IMR-90 (cell line): ENCODE data around the gene MEGF8. TPM values are rescaled to one million over a fixed set of nuclear protein-coding genes. Genes with fewer than 3 reads are reported as not detected.

Experiments
- ATAC-seq: fragments of 200-7000 bp; cut with Tn5 transposase; 2 replicates; pipeline ENCODE4 v1.9.1; 2020; ENCODE audit warnings: low read depth, mild to moderate bottlenecking, moderate library complexity
- BruUV-seq: library from RNA; stranded (reverse); fragments of 400-500 nt; replicated peaks from 2 replicates; lab custom pipeline; 2021; lab: Mats Ljungman, UMichigan
- CTCF ChIA-PET: fragments of 300-600 bp; formaldehyde crosslinking; extraction: SDS; loops from one replicate; lab custom pipeline; 2021; ENCODE audit warnings: antibody characterized with exemption; lab: Yijun Ruan, JAX
- POLR2A ChIA-PET: fragments of 300-600 bp; sonication (Branson Sonifier 250); formaldehyde crosslinking; loops from one replicate; lab custom pipeline; 2022; ENCODE audit warnings: antibody characterized with exemption; ENCODE audit not compliant: unreplicated experiment; lab: Charles Lee
- DNase-seq: peaks from one replicate; pipeline ENCODE4 v3.0.0; 2013
- H2AFZ ChIP-seq: replicated peaks from 2 replicates; pipeline ENCODE3; 2013; ENCODE audit warnings: low read length, mild to moderate bottlenecking; ENCODE audit not compliant: poor library complexity
- H2AK5ac ChIP-seq: 2 replicates; pipeline ENCODE4 v1.6.1; 2013; ENCODE audit warnings: low read depth, low read length, inconsistent platforms
- H2AK9ac ChIP-seq: replicated peaks from 2 replicates; pipeline ENCODE3; 2013; ENCODE audit warnings: mild to moderate bottlenecking, low read depth, low read length, moderate library complexity; ENCODE audit not compliant: poor library complexity
- H2BK120ac ChIP-seq: 2 replicates; pipeline ENCODE4 v1.6.1; 2013; ENCODE audit warnings: low read depth, low read length, inconsistent platforms
- H2BK15ac ChIP-seq: 3 replicates; pipeline ENCODE4 v1.6.1; 2013; ENCODE audit warnings: low read depth, low read length, inconsistent platforms
- H2BK20ac ChIP-seq: 2 replicates; pipeline ENCODE4 v1.6.1; 2013; ENCODE audit warnings: low read depth, mild to moderate bottlenecking, inconsistent platforms, low read length, moderate library complexity
- H2BK5ac ChIP-seq: 2 replicates; pipeline ENCODE4 v1.6.1; 2013; ENCODE audit warnings: mild to moderate bottlenecking, low read depth, low read length, inconsistent platforms; ENCODE audit not compliant: poor library complexity, severe bottlenecking
- H3K14ac ChIP-seq: replicated peaks from 2 replicates; pipeline ENCODE4 v1.6.1; 2013; ENCODE audit warnings: low read depth, low read length, inconsistent platforms
- H3K18ac ChIP-seq: 2 replicates; pipeline ENCODE4 v1.6.1; 2013; ENCODE audit warnings: low read depth, low read length, control low read depth
- H3K23ac ChIP-seq: 2 replicates; pipeline ENCODE4 v1.6.1; 2013; ENCODE audit warnings: low read depth, low read length, inconsistent platforms
- H3K27ac ChIP-seq: 2 replicates; pipeline ENCODE4 v1.5.1; 2013; ENCODE audit warnings: mild to moderate bottlenecking, control low read depth, low read length; ENCODE audit not compliant: insufficient read depth
- H3K27me3 ChIP-seq: 2 replicates; pipeline ENCODE4 v1.6.1; 2013; ENCODE audit warnings: low read length; ENCODE audit not compliant: control insufficient read depth, insufficient read depth
- H3K36me3 ChIP-seq: 2 replicates; pipeline ENCODE4 v1.6.1; 2013; ENCODE audit warnings: low read length, mixed read lengths; ENCODE audit not compliant: control insufficient read depth, insufficient read depth
- H3K4ac ChIP-seq: 2 replicates; pipeline ENCODE4 v1.6.1; 2013; ENCODE audit warnings: low read depth, low read length, inconsistent platforms
- H3K4me1 ChIP-seq: 2 replicates; pipeline ENCODE4 v1.6.1; 2013; ENCODE audit warnings: low read length, mixed read lengths; ENCODE audit not compliant: control insufficient read depth, insufficient read depth
- H3K4me2 ChIP-seq: 2 replicates; pipeline ENCODE4 v1.6.1; 2013; ENCODE audit warnings: low read depth, mild to moderate bottlenecking, control low read depth, low read length, moderate library complexity
- H3K4me3 ChIP-seq: 2 replicates; pipeline ENCODE4 v1.5.1; 2013; ENCODE audit warnings: low read depth, mild to moderate bottlenecking, control low read depth, low read length, moderate library complexity; ENCODE audit not compliant: insufficient read depth
- H3K56ac ChIP-seq: 2 replicates; pipeline ENCODE4 v1.6.1; 2013; ENCODE audit warnings: low read length, inconsistent platforms; ENCODE audit not compliant: insufficient read depth; ENCODE audit errors: extremely low read depth
- H3K79me1 ChIP-seq, 2 experiments: 2 replicates each; pipeline ENCODE4 v1.6.1; 2013; ENCODE audit warnings: low read length in 2 of 2, inconsistent platforms in 1 of 2, low read depth in 1 of 2
- H3K9ac ChIP-seq: 2 replicates; pipeline ENCODE4 v1.6.1; 2013; ENCODE audit warnings: low read depth, low read length, control low read depth
- H3K9me1 ChIP-seq: 2 replicates; pipeline ENCODE4 v1.6.1; 2013; ENCODE audit warnings: low read length, inconsistent platforms; ENCODE audit not compliant: insufficient read depth
- H3K9me3 ChIP-seq: 2 replicates; pipeline ENCODE4 v1.6.1; 2013; ENCODE audit warnings: low read length; ENCODE audit not compliant: control insufficient read depth, insufficient read depth
- H4K20me1 ChIP-seq: 2 replicates; pipeline ENCODE4 v1.6.1; 2013; ENCODE audit warnings: low read length, inconsistent platforms; ENCODE audit not compliant: insufficient read depth
- H4K5ac ChIP-seq: 2 replicates; pipeline ENCODE4 v1.6.1; 2013; ENCODE audit warnings: mild to moderate bottlenecking, low read depth, low read length, control low read depth
- H4K8ac ChIP-seq, 2 experiments: 2 replicates each; pipeline ENCODE4 v1.6.1; 2013; ENCODE audit warnings: low read depth in 2 of 2, low read length in 2 of 2, control low read depth in 1 of 2, inconsistent platforms in 1 of 2
- H4K91ac ChIP-seq: 2 replicates; pipeline ENCODE4 v1.6.1; 2013; ENCODE audit warnings: low read depth, low read length, inconsistent platforms; ENCODE audit not compliant: insufficient read depth
- BHLHE40 ChIP-seq: fragments of 150-350 bp; IDR thresholded peaks from 2 replicates; pipeline ENCODE4 v1.6.1; 2016; ENCODE audit warnings: mild to moderate bottlenecking, low read depth, low read length
- CEBPB ChIP-seq: IDR thresholded peaks from 2 replicates; pipeline ENCODE4 v1.6.1; 2012; ENCODE audit warnings: low read depth, low read length, improper control_type of control experiment
- CHD1 ChIP-seq: IDR thresholded peaks from 2 replicates; pipeline ENCODE4 v1.6.1; 2012; ENCODE audit warnings: low read depth, low read length, improper control_type of control experiment
- FOS ChIP-seq: fragments of 150-350 bp; IDR thresholded peaks from 2 replicates; pipeline ENCODE4 v1.6.1; 2016; ENCODE audit warnings: low read depth, low read length
- MAFK ChIP-seq: IDR thresholded peaks from 2 replicates; pipeline ENCODE4 v1.6.1; 2012; ENCODE audit warnings: low read depth, low read length, improper control_type of control experiment
- MAZ ChIP-seq: IDR thresholded peaks from 2 replicates; pipeline ENCODE4 v1.6.1; 2012; ENCODE audit warnings: low read depth, mild to moderate bottlenecking, low read length, improper control_type of control experiment, moderate library complexity, borderline replicate concordance
- MXI1 ChIP-seq: IDR thresholded peaks from 2 replicates; pipeline ENCODE4 v1.6.1; 2012; ENCODE audit warnings: low read depth, mild to moderate bottlenecking, low read length, moderate library complexity, borderline replicate concordance
- NFE2L2 ChIP-seq: fragments of 150-350 bp; IDR thresholded peaks from 2 replicates; pipeline ENCODE4 v1.6.1; 2016; ENCODE audit warnings: low read depth, mild to moderate bottlenecking, low read length
- POLR2A ChIP-seq: IDR thresholded peaks from 2 replicates; pipeline ENCODE4 v1.6.1; 2012; ENCODE audit warnings: mild to moderate bottlenecking, low read depth, low read length
- RCOR1 ChIP-seq: IDR thresholded peaks from 2 replicates; pipeline ENCODE4 v1.6.1; 2012; ENCODE audit warnings: mild to moderate bottlenecking, low read length, improper control_type of control experiment; ENCODE audit not compliant: insufficient replicate concordance
- whole genome bisulfite sequencing, 2 experiments: methylation state at CpG; one replicate each; pipeline versions ENCODE4 v1.1.5 to v1.1.7; 2013; ENCODE audit warnings: missing lambda C conversion rate in 2 of 2; ENCODE audit not compliant: insufficient read length in 1 of 2; ENCODE audit errors: extremely low coverage in 2 of 2; 5-methylcytosine and 5-hydroxymethylcytosine counted together
- dilution Hi-C: fragments of 300-500 bp; cut with HindIII; formaldehyde crosslinking; loops from one replicate; pipeline ENCODE4 v1.14.3; 2018; ENCODE audit warnings: low sequenced_read_pairs; ENCODE audit not compliant: unreplicated experiment
- in situ Hi-C: fragments of 300-500 bp; cut with MboI; formaldehyde crosslinking; loops from 3 replicates; pipeline ENCODE4 v1.14.3; 2019; ENCODE audit warnings: low sequenced_read_pairs, inconsistent platforms, mixed read lengths
- intact Hi-C: fragments of 100-400 bp; cut with micrococcal nuclease; formaldehyde crosslinking; loops from 2 replicates; pipeline ENCODE4 v1.10.0; 2022
- polyA plus RNA-seq, 3 experiments: library from polyadenylated mRNA; depleted of rRNA; stranded (reverse); fragments of >200 nt; gene quantifications; 2 replicates each; pipeline ENCODE4 v1.2.3, GENCODE V29; 2012; ENCODE audit warnings: low replicate concordance in 1 of 3
- total RNA-seq: library from RNA; depleted of rRNA; stranded (reverse); fragments of >200 nt; gene quantifications from 2 replicates; pipeline ENCODE4 v1.2.3, GENCODE V29; 2012
- TF ChIP-seq, protein P1 (sequence below): fragments of 150-350 bp; IDR thresholded peaks from 2 replicates; pipeline ENCODE4 v1.6.1; 2017; ENCODE audit warnings: mild to moderate bottlenecking, antibody characterized with exemption, low read length, low read depth
- TF ChIP-seq, protein P2 (sequence below): conservative IDR thresholded peaks from 2 replicates; pipeline ENCODE4 v1.5.1; 2012; ENCODE audit warnings: mild to moderate bottlenecking, low read depth, low read length, improper control_type of control experiment

The MEGF8 gene
- total and polyA plus RNA-seq, 2 of the 4 experiments (the other 2 are of a cell fraction) = 2.3 to 12.5 TPM

DNA sequence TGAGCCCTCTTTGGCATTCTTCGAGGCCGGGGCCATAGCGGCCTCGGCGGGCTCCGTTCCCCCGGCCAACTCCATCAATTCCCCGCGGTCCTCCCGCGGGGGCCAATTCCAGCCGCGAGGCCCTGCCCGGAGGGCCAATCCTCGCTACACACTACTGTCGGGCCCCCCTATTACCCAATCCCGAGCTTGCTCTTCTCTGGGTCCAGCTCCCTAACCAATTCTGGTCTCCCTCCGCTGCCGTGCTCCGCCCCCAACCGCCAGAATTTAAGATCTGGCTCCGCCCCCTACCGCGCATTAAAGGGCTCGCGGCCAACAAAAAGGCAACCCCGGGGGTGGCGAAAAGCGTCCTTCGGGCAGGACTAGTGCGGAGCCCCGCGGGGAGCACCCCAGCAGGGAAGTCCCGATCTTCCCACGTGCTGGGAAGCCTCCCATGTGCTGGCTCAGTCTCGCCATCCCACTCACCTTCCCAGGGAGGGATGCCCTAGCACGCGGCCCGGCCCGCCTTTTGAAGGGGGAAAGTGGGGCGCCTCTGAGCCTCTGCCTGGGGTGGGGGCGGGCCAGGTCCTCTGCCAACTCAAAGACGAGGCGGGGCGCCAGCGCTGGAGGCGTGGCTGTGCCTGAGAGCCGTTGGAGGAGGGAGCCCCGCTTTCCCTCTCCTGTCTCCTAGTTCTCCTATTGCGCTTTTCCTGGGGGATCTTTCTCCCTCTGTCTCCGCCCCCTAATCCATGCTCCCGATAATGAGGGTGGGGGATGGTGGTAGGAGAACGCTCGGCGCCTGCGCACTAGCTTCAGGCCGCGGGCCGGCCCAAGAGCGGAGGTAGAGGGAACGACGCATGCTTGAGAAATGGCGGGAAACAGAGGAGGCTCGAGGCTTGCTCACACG is 98.3 kb downstream of the MEGF8 start (continued):
- TF ChIP-seq NFE2L2 = no peak
- peak; percentile 87 for TF ChIP-seq CEBPB
- peak; percentile 64; the same call in 1 of the 2 replicates for TF ChIP-seq MXI1

DNA sequence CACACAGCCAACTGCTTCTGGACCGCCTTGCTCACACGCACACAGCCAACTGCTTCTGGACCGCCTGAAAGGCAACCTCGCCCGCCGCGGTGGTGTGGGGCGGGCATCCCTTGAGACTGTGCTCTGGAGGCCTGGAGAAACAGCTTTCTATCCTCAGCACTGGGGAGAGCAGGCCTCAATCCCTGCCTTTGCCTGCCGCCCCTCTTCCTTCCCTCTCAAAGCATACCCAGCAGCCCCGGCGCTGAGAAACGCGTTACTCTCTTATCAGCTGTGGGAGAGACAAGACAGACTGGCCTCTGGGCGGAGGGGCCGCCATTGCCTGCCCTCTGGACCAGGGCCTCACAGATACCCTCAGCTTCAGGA is 98.9 kb downstream of the MEGF8 start:
- 55% methylated on average over 10 of the region's 15 CpGs; no CpG with 5 or more reads in 1 of the 2 experiments for WGBS, 2 experiments
- H3K4me3 ChIP-seq = peak overlapping the region; percentile 64; the same call in 1 of the 2 replicates
- dilution Hi-C loops (no loop called here), intact Hi-C loops (no loop called here), in situ Hi-C loops (no loop called here)
- H2BK5ac ChIP-seq = no peak overlapping the region
- no peak overlapping the region for H2AK5ac ChIP-seq
- peak overlapping the region; percentile 96 for H2AFZ ChIP-seq
- no peak overlapping the region for H3K18ac ChIP-seq
- peak overlapping the region; percentile 55 to 84; a peak in 2 of 4 replicates for H4K8ac ChIP-seq
- no peak overlapping the region for H2BK15ac ChIP-seq
- H3K14ac ChIP-seq = 0 out of 2 replicates have a peak overlapping the region, but pooled peaks have one; percentile 28
- H3K27ac ChIP-seq = no peak overlapping the region
- H3K56ac ChIP-seq = no peak overlapping the region
- H3K9me1 ChIP-seq = peaks cover 11% of the 10 kb centered on the region
- no peak overlapping the region; the same call in 1 of the 2 replicates for H3K4me2 ChIP-seq
- no peak overlapping the region for H3K9ac ChIP-seq
- no peaks in the 10 kb centered on the region for H3K27me3 ChIP-seq
- peaks cover 4 to 19% of the 10 kb centered on the region in 2 experiments; a peak in 2 of 4 replicates for H3K79me1 ChIP-seq
- H3K23ac ChIP-seq = no peak overlapping the region
- TF ChIP-seq MAZ (no peak), POLR2A (no peak), RCOR1 (no peak), FOS (no peak), CHD1 (no peak), MAFK (no peak), BHLHE40 (no peak)
- TF ChIP-seq, protein P1, sequence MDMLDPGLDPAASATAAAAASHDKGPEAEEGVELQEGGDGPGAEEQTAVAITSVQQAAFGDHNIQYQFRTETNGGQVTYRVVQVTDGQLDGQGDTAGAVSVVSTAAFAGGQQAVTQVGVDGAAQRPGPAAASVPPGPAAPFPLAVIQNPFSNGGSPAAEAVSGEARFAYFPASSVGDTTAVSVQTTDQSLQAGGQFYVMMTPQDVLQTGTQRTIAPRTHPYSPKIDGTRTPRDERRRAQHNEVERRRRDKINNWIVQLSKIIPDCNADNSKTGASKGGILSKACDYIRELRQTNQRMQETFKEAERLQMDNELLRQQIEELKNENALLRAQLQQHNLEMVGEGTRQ = no peak
- TF ChIP-seq, protein P2, sequence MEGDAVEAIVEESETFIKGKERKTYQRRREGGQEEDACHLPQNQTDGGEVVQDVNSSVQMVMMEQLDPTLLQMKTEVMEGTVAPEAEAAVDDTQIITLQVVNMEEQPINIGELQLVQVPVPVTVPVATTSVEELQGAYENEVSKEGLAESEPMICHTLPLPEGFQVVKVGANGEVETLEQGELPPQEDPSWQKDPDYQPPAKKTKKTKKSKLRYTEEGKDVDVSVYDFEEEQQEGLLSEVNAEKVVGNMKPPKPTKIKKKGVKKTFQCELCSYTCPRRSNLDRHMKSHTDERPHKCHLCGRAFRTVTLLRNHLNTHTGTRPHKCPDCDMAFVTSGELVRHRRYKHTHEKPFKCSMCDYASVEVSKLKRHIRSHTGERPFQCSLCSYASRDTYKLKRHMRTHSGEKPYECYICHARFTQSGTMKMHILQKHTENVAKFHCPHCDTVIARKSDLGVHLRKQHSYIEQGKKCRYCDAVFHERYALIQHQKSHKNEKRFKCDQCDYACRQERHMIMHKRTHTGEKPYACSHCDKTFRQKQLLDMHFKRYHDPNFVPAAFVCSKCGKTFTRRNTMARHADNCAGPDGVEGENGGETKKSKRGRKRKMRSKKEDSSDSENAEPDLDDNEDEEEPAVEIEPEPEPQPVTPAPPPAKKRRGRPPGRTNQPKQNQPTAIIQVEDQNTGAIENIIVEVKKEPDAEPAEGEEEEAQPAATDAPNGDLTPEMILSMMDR = no peak
- ChIA-PET CTCF (interaction anchor here (0.9 to 2.4 kb wide), 3 partner anchors 9 to 24 kb away, joined by 3 to 8 read pairs (median 4); no protein-coding TSS in a partner anchor), POLR2A (no interaction called here)
- BruUV-seq = no TSS peak
- H4K91ac ChIP-seq = no peak overlapping the region
- peaks cover 11% of the 10 kb centered on the region; the same call in 1 of the 2 replicates for H4K20me1 ChIP-seq
- H2BK120ac ChIP-seq = no peak overlapping the region
- H2BK20ac ChIP-seq = no peak overlapping the region
- no peaks in the 10 kb centered on the region for H3K36me3 ChIP-seq
- 0 out of 2 replicates have a peak overlapping the region, but pooled peaks have one; percentile 4 for H3K4ac ChIP-seq
- H3K9me3 ChIP-seq = no peaks in the 10 kb centered on the region
- ATAC-seq = no peak
- H2AK9ac ChIP-seq = peak overlapping the region; percentile 50
- no peak overlapping the region for H4K5ac ChIP-seq
- no peak for DNase-seq
- peaks cover 9% of the 10 kb centered on the region for H3K4me1 ChIP-seq
